Hepatocyte (in vitro differentiated cells): ENCODE measurements around the gene PLK5. TPM values are rescaled to one million over a fixed set of nuclear protein-coding genes. Genes with fewer than 3 reads are reported as not detected.
A peak's percentile ranks its signal among the peaks of the same experiment; 100 is the strongest.
"Not testable (repeated sequence)": the region's sequence is repeated elsewhere in the genome, so short reads cannot be mapped to it uniquely, and the experiment has no call there.

Experiments
- DNase-seq: peaks from one replicate; pipeline ENCODE4 v3.0.0-alpha.2; 2016; ENCODE audit warnings: low spot score
- H2AFZ ChIP-seq: fragments of 200-600 bp; sonication (generic); 2 replicates; pipeline ENCODE4 v1.6.0; 2016; ENCODE audit warnings: antibody characterized with exemption, mild to moderate bottlenecking
- H3K27ac ChIP-seq: fragments of 200-600 bp; sonication (generic); 2 replicates; pipeline ENCODE4 v1.5.1; 2016; ENCODE audit warnings: mild to moderate bottlenecking
- H3K27me3 ChIP-seq: fragments of 200-600 bp; sonication (generic); 2 replicates; pipeline ENCODE4 v1.6.1; 2016
- H3K36me3 ChIP-seq: fragments of 200-600 bp; sonication (generic); replicated peaks from 2 replicates; pipeline ENCODE4 v1.5.1; 2016; ENCODE audit warnings: low read depth; ENCODE audit not compliant: insufficient read depth
- H3K4me1 ChIP-seq: fragments of 200-600 bp; sonication (generic); 2 replicates; pipeline ENCODE4 v1.5.1; 2016; ENCODE audit warnings: mild to moderate bottlenecking, moderate library complexity; ENCODE audit not compliant: insufficient read depth
- H3K4me2 ChIP-seq: fragments of 200-600 bp; sonication (generic); 2 replicates; pipeline ENCODE4 v1.6.0; 2016
- H3K4me3 ChIP-seq: fragments of 200-600 bp; sonication (generic); 2 replicates; pipeline ENCODE4 v1.5.1; 2016; ENCODE audit warnings: mild to moderate bottlenecking
- H3K79me2 ChIP-seq: fragments of 200-600 bp; sonication (generic); 2 replicates; pipeline ENCODE4 v1.6.0; 2017; ENCODE audit warnings: mild to moderate bottlenecking
- H3K9me2 ChIP-seq: fragments of 200-600 bp; sonication (generic); replicated peaks from 2 replicates; pipeline ENCODE4 v1.6.0; 2017; ENCODE audit warnings: mild to moderate bottlenecking; ENCODE audit not compliant: insufficient read depth
- H3K9me3 ChIP-seq: fragments of 200-600 bp; sonication (generic); 2 replicates; pipeline ENCODE4 v1.5.1; 2016; ENCODE audit warnings: low read depth, mild to moderate bottlenecking
- H4K20me1 ChIP-seq: fragments of 200-600 bp; sonication (generic); 2 replicates; pipeline ENCODE4 v1.6.0; 2016; ENCODE audit warnings: mild to moderate bottlenecking; ENCODE audit not compliant: insufficient read depth, poor library complexity, severe bottlenecking
- CTCF ChIP-seq: fragments of 200-600 bp; sonication (generic); IDR thresholded peaks from 2 replicates; pipeline ENCODE4 v1.5.1; 2016; ENCODE audit warnings: antibody characterized with exemption, mild to moderate bottlenecking; ENCODE audit not compliant: poor library complexity
- EZH2 ChIP-seq: fragments of 200-600 bp; sonication (generic); IDR thresholded peaks from 2 replicates; pipeline ENCODE4 v1.6.1; 2016; ENCODE audit warnings: antibody characterized with exemption, mild to moderate bottlenecking, borderline replicate concordance
- EZH2phosphoT487 ChIP-seq: fragments of 200-600 bp; sonication (generic); IDR thresholded peaks from one replicate; pipeline ENCODE4 v1.6.1; 2018; ENCODE audit warnings: antibody characterized with exemption, mild to moderate bottlenecking, low read depth, moderate library complexity; ENCODE audit not compliant: unreplicated experiment, severe bottlenecking
- WGBS: methylation state at CpG from one replicate; pipeline ENCODE4 v1.1.6; 2016; ENCODE audit warnings: low lambda C conversion rate; ENCODE audit errors: missing lambda C conversion rate; 5-methylcytosine and 5-hydroxymethylcytosine counted together
- polyA plus RNA-seq: library from polyadenylated mRNA; unstranded; fragments of >200 nt; fragmentation: Nextera tagmentation; extraction: Ambion mirVana; gene quantifications from 2 replicates; pipeline ENCODE4 v1.2.1, GENCODE V29; 2016
- total RNA-seq: library from RNA; depleted of rRNA; stranded (reverse); fragments of >200 nt; gene quantifications from 2 replicates; pipeline ENCODE4 v1.2.3, GENCODE V29; 2014

Gene PLK5
- not detected in 2 replicates for total RNA-seq
- polyA plus RNA-seq = 0.12 and 0.53 TPM in 2 replicates

GRCh38 chr19:1523412-1524286 is at the start of gene PLK5:
TSS of gene PLK5 (plus strand) at chr19:1524077. CDS start at chr19:1526997, 2,920 bp downstream.
- Histone ChIP-seq H3K9me2 (no peaks in the 10 kb centered on the region), H3K9me3 (no peaks in the 10 kb centered on the region), H4K20me1 (no peaks in the 10 kb centered on the region), H3K4me3 (no peak within 1 kb of the TSS), H3K4me1 (no peaks in the 10 kb centered on the region), H2AFZ (no peak within 1 kb of the TSS), H3K36me3 (no peaks in the 10 kb centered on the region), H3K27ac (no peak within 1 kb of the TSS), H3K4me2 (peak within 1 kb of the TSS; percentile 76), H3K79me2 (no peaks in the 10 kb centered on the region), H3K27me3 (peaks cover 28% of the 10 kb centered on the region)
- TF ChIP-seq CTCF (peak; percentile 7), EZH2phosphoT487 (no peak), EZH2 (no peak)
- WGBS = 17% methylated on average over 60 of the region's 92 CpGs
- DNase-seq = no peak

- 91% methylated on average over 25 of the region's 26 CpGs for WGBS
- no peaks in the 10 kb centered on the region for H3K36me3 ChIP-seq
- H3K27ac ChIP-seq = no peak overlapping the region
- H3K9me3 ChIP-seq = no peaks in the 10 kb centered on the region
- peaks cover 28% of the 10 kb centered on the region for H3K79me2 ChIP-seq
- H3K4me3 ChIP-seq = no peak overlapping the region
- H3K9me2 ChIP-seq = no peaks in the 10 kb centered on the region
- TF ChIP-seq EZH2phosphoT487 (no peak), CTCF (no peak), EZH2 (no peak)
- H4K20me1 ChIP-seq = peaks cover 58% of the 10 kb centered on the region
- H2AFZ ChIP-seq = no peak overlapping the region
- no peak overlapping the region for H3K4me2 ChIP-seq
- no peak for DNase-seq
- H3K4me1 ChIP-seq = peaks cover 27% of the 10 kb centered on the region
- peaks cover 39% of the 10 kb centered on the region for H3K27me3 ChIP-seq
Measured at GRCh38 chr19:1474765-1475351, 49.0 kb upstream of the PLK5 start.

- Histone ChIP-seq H4K20me1 (peaks cover 48% of the 10 kb centered on the region), H3K36me3 (no peaks in the 10 kb centered on the region), H3K27me3 (peaks cover 28% of the 10 kb centered on the region), H3K79me2 (peaks cover 28% of the 10 kb centered on the region), H2AFZ (no peak overlapping the region), H3K9me2 (no peaks in the 10 kb centered on the region), H3K4me2 (no peak overlapping the region), H3K27ac (no peak overlapping the region), H3K4me1 (peaks cover 16% of the 10 kb centered on the region), H3K4me3 (no peak overlapping the region), H3K9me3 (no peaks in the 10 kb centered on the region)
- no peak for TF ChIP-seq CTCF
- TF ChIP-seq EZH2phosphoT487 = no peak
- WGBS = 95% methylated on average over 27 of the region's 31 CpGs
- no peak for DNase-seq
Measured at GRCh38 chr19:1475751-1476437, 48.0 kb upstream of the PLK5 start.

GRCh38 chr19:1477056-1477455 is 46.8 kb upstream of the PLK5 start:
- H3K36me3 ChIP-seq, DNase-seq, H2AFZ ChIP-seq, H3K27ac ChIP-seq, H3K4me3 ChIP-seq, H3K9me2 ChIP-seq, H3K9me3 ChIP-seq: not testable (repeated sequence)
- 94% methylated on average over 9 of the region's 9 CpGs for WGBS
- Histone ChIP-seq H3K4me1 (peaks cover 11% of the 10 kb centered on the region), H4K20me1 (peaks cover 36% of the 10 kb centered on the region), H3K27me3 (peaks cover 17% of the 10 kb centered on the region), H3K79me2 (peaks cover 28% of the 10 kb centered on the region), H3K4me2 (peak overlapping the region; percentile 99)
